Liver (tissue), 9 donors: ENCODE data around the gene TMEM108. TPM values are rescaled to one million over a fixed set of nuclear protein-coding genes. Genes with fewer than 3 reads are reported as not detected.

Experiments used
- DNase-seq: peaks from one replicate; pipeline ENCODE4 v3.0.0-alpha.2; 2017; ENCODE audit warnings: low spot score
- H3K27ac ChIP-seq, 2 donors: one replicate each; pipeline ENCODE4 v1.7.0; 2013; ENCODE audit warnings: inconsistent platforms in 2 of 2, low read length in 2 of 2, control low read depth in 1 of 2, low read depth in 1 of 2, mild to moderate bottlenecking in 1 of 2
- H3K27me3 ChIP-seq, 4 donors: one replicate each; pipeline versions ENCODE4 v1.6.1 to v1.7.0; 2013; ENCODE audit warnings: low read length in 3 of 4, inconsistent platforms in 1 of 4, mild to moderate bottlenecking in 1 of 4, moderate library complexity in 1 of 4; ENCODE audit not compliant: control insufficient read depth in 4 of 4, insufficient read depth in 4 of 4
- H3K36me3 ChIP-seq, 4 donors: one replicate each; pipeline versions ENCODE4 v1.6.1 to v1.7.0; 2013; ENCODE audit warnings: low read length in 3 of 4, mild to moderate bottlenecking in 3 of 4, low read depth in 1 of 4, moderate library complexity in 1 of 4; ENCODE audit not compliant: control insufficient read depth in 4 of 4, insufficient read depth in 3 of 4
- H3K4me1 ChIP-seq, 4 donors: one replicate each; pipeline versions ENCODE4 v1.6.1 to v1.7.0; 2013; ENCODE audit warnings: low read length in 3 of 4, mild to moderate bottlenecking in 3 of 4, moderate library complexity in 1 of 4; ENCODE audit not compliant: control insufficient read depth in 4 of 4, insufficient read depth in 4 of 4
- H3K4me3 ChIP-seq, 3 donors: one replicate each; pipeline versions ENCODE4 v1.6.1 to v1.7.0; 2013; ENCODE audit warnings: low read length in 3 of 3, control low read depth in 1 of 3, low read depth in 1 of 3, mild to moderate bottlenecking in 1 of 3
- H3K9ac ChIP-seq, 2 donors: one replicate each; pipeline ENCODE4 v1.7.0; 2013; ENCODE audit warnings: low read length in 2 of 2, mild to moderate bottlenecking in 2 of 2, moderate library complexity in 2 of 2, control low read depth in 1 of 2, low read depth in 1 of 2
- H3K9me3 ChIP-seq, 4 donors: one replicate each; pipeline versions ENCODE4 v1.6.1 to v1.7.0; 2013; ENCODE audit warnings: low read length in 3 of 4; ENCODE audit not compliant: control insufficient read depth in 4 of 4
- ATF3 ChIP-seq: IDR thresholded peaks from 2 replicates; pipeline ENCODE4 v1.6.1; 2016; ENCODE audit warnings: antibody characterized with exemption
- EGR1 ChIP-seq, 2 donors: IDR thresholded peaks; 2 replicates each; pipeline ENCODE4 v1.6.1; 2016 to 2018; ENCODE audit warnings: antibody characterized with exemption in 2 of 2, low read depth in 2 of 2
- FOXA1 ChIP-seq: IDR thresholded peaks from 2 replicates; pipeline ENCODE4 v1.6.1; 2016; ENCODE audit warnings: antibody characterized with exemption
- FOXA2 ChIP-seq: IDR thresholded peaks from 2 replicates; pipeline ENCODE4 v1.6.1; 2016; ENCODE audit warnings: antibody characterized with exemption
- GABPA ChIP-seq, 2 donors: IDR thresholded peaks in 1 of 2; conservative IDR thresholded peaks in 1 of 2; 2 replicates each; pipeline ENCODE4 v1.6.1; 2016; ENCODE audit warnings: antibody characterized with exemption in 2 of 2, mild to moderate bottlenecking in 1 of 2, moderate library complexity in 1 of 2
- HNF4G ChIP-seq: IDR thresholded peaks from 2 replicates; pipeline ENCODE4 v1.6.1; 2016; ENCODE audit warnings: antibody characterized with exemption
- JUND ChIP-seq, 2 donors: IDR thresholded peaks; 2 replicates each; pipeline ENCODE4 v1.6.1; 2016; ENCODE audit warnings: antibody characterized with exemption in 2 of 2
- NR2F2 ChIP-seq: IDR thresholded peaks from 2 replicates; pipeline ENCODE4 v1.6.1; 2016; ENCODE audit warnings: antibody characterized with exemption
- RAD21 ChIP-seq, 2 donors: IDR thresholded peaks; 2 replicates each; pipeline ENCODE4 v1.6.1; 2016; ENCODE audit warnings: antibody characterized with exemption in 2 of 2, mild to moderate bottlenecking in 2 of 2
- RXRA ChIP-seq, 2 donors: IDR thresholded peaks; 2 replicates each; pipeline ENCODE4 v1.6.1; 2017 to 2018; ENCODE audit warnings: antibody characterized with exemption in 2 of 2, mild to moderate bottlenecking in 1 of 2
- YY1 ChIP-seq: IDR thresholded peaks from 2 replicates; pipeline ENCODE4 v1.6.1; 2016; ENCODE audit warnings: antibody characterized with exemption, mild to moderate bottlenecking
- WGBS: extraction: QIAGEN DNeasy Blood & Tissue Kit; methylation state at CpG from one replicate; pipeline ENCODE4 v1.1.7; 2013; 5-methylcytosine and 5-hydroxymethylcytosine counted together
- polyA plus RNA-seq, 2 donors: library from polyadenylated mRNA; stranded (reverse) in 1 of 2; unstranded in 1 of 2; fragments of 200-250 nt in 1 of 2; fragments of >200 nt in 1 of 2; fragmentation: Nextera tagmentation in 1 of 2; extraction: Ambion mirVana in 1 of 2; gene quantifications; one replicate each; pipeline versions ENCODE4 v1.2.1 to v1.2.3, GENCODE V29; 2013 to 2015
- total RNA-seq, 2 donors: library from RNA; depleted of rRNA; stranded (reverse); fragments of >200 nt; gene quantifications; one replicate each; pipeline ENCODE4 v1.2.3, GENCODE V29; 2014
- TF ChIP-seq, protein P1 (sequence below): fragments of 150-350 bp; IDR thresholded peaks from 2 replicates; pipeline ENCODE4 v1.5.1; 2017; ENCODE audit warnings: improper control_type of control experiment, low read depth, low read length; ENCODE audit not compliant: missing input control
- TF ChIP-seq, protein P2 (sequence below): IDR thresholded peaks from 2 replicates; pipeline ENCODE4 v1.6.1; 2016; ENCODE audit warnings: antibody characterized with exemption, mild to moderate bottlenecking
- TF ChIP-seq, protein P3 (sequence below): IDR thresholded peaks from 2 replicates; pipeline ENCODE4 v1.6.1; 2016; ENCODE audit warnings: antibody characterized with exemption
- donor health status: healthy.
- donor health status: healthy.
- donor health status: healthy.
- donor health status: healthy.
- donor health status: healthy.

The TMEM108 gene
- total and polyA plus RNA-seq, 4 donors, result 0.05 to 0.10 TPM; not detected in 2

DNA sequence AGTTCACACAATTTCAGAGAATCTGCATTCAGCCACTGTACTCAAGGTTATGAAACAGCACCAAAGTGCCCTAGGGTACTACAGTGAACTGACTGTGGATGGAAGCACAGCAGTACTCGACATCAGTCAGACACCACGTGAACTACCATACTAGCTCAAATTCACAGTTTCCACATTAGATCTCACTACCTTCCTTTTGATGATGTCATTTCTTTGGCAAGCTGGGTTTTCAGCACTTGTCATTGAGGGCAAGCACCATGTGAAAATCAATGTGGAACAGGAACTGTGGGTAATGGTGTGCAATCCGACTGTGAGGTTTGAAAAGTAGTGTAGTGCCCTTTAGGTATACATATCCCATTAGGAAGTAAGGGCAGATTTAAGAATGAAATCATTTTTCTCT lies 251.1 kb downstream of the TMEM108 start:
- H3K36me3 ChIP-seq, result no peaks in the 10 kb centered on the region
- TF ChIP-seq GABPA (IDR thresholded peaks at IDR 0.05 in 1 of 2, conservative IDR thresholded peaks at IDR 0.05 in 1 of 2), result no peak
- no peak for TF ChIP-seq JUND (IDR thresholded peaks at IDR 0.05)
- TF ChIP-seq, protein P1, sequence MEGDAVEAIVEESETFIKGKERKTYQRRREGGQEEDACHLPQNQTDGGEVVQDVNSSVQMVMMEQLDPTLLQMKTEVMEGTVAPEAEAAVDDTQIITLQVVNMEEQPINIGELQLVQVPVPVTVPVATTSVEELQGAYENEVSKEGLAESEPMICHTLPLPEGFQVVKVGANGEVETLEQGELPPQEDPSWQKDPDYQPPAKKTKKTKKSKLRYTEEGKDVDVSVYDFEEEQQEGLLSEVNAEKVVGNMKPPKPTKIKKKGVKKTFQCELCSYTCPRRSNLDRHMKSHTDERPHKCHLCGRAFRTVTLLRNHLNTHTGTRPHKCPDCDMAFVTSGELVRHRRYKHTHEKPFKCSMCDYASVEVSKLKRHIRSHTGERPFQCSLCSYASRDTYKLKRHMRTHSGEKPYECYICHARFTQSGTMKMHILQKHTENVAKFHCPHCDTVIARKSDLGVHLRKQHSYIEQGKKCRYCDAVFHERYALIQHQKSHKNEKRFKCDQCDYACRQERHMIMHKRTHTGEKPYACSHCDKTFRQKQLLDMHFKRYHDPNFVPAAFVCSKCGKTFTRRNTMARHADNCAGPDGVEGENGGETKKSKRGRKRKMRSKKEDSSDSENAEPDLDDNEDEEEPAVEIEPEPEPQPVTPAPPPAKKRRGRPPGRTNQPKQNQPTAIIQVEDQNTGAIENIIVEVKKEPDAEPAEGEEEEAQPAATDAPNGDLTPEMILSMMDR, result no peak
- no peak for TF ChIP-seq FOXA1

DNA sequence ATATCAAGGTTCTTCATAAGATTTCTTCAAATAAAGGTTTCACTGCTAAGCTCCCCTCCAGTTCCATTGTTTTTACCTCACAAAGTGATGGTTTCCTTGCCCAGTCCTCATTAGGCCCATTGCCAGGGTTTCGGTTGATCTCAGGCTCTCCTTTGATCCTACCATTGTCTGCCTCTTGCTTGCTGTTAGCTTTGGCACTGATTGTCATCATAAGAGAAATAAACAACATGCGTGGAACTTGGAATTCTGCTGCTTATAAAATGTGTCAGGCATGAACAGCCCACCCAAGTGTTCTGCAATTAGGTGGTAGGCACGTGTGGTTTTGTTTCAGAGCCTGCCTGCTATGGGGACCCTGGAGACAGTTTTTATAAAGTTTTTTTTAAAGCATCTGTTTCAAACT lies 254.1 kb downstream of the TMEM108 start:
- Histone ChIP-seq H3K9me3 (no peaks in the 10 kb centered on the region), H3K27me3 (peaks cover 0 to 4% (median 2%) of the 10 kb centered on the region in 4 donors), H3K27ac (no peak overlapping the region), H3K4me3 (no peak overlapping the region), H3K9ac (no peak overlapping the region), H3K4me1 (no peaks in the 10 kb centered on the region), H3K36me3 (no peaks in the 10 kb centered on the region)
- DNase-seq, result no peak
- no peak for TF ChIP-seq FOXA2
- no peak for TF ChIP-seq NR2F2
- TF ChIP-seq ATF3, result no peak
- TF ChIP-seq JUND (IDR thresholded peaks at IDR 0.05), result no peak
- no peak for TF ChIP-seq FOXA1
- no peak for TF ChIP-seq EGR1 (IDR thresholded peaks at IDR 0.05; ENCODE audit: low read depth in 2 of 2)
- no peak for TF ChIP-seq GABPA (IDR thresholded peaks at IDR 0.05 in 1 of 2, conservative IDR thresholded peaks at IDR 0.05 in 1 of 2)
- TF ChIP-seq, protein P1, result no peak
- TF ChIP-seq RAD21 (IDR thresholded peaks at IDR 0.05), result no peak
- no peak for TF ChIP-seq YY1
- TF ChIP-seq, protein P2, sequence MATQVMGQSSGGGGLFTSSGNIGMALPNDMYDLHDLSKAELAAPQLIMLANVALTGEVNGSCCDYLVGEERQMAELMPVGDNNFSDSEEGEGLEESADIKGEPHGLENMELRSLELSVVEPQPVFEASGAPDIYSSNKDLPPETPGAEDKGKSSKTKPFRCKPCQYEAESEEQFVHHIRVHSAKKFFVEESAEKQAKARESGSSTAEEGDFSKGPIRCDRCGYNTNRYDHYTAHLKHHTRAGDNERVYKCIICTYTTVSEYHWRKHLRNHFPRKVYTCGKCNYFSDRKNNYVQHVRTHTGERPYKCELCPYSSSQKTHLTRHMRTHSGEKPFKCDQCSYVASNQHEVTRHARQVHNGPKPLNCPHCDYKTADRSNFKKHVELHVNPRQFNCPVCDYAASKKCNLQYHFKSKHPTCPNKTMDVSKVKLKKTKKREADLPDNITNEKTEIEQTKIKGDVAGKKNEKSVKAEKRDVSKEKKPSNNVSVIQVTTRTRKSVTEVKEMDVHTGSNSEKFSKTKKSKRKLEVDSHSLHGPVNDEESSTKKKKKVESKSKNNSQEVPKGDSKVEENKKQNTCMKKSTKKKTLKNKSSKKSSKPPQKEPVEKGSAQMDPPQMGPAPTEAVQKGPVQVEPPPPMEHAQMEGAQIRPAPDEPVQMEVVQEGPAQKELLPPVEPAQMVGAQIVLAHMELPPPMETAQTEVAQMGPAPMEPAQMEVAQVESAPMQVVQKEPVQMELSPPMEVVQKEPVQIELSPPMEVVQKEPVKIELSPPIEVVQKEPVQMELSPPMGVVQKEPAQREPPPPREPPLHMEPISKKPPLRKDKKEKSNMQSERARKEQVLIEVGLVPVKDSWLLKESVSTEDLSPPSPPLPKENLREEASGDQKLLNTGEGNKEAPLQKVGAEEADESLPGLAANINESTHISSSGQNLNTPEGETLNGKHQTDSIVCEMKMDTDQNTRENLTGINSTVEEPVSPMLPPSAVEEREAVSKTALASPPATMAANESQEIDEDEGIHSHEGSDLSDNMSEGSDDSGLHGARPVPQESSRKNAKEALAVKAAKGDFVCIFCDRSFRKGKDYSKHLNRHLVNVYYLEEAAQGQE, result no peak
- no peak for TF ChIP-seq RXRA (IDR thresholded peaks at IDR 0.05)
- TF ChIP-seq, protein P3, sequence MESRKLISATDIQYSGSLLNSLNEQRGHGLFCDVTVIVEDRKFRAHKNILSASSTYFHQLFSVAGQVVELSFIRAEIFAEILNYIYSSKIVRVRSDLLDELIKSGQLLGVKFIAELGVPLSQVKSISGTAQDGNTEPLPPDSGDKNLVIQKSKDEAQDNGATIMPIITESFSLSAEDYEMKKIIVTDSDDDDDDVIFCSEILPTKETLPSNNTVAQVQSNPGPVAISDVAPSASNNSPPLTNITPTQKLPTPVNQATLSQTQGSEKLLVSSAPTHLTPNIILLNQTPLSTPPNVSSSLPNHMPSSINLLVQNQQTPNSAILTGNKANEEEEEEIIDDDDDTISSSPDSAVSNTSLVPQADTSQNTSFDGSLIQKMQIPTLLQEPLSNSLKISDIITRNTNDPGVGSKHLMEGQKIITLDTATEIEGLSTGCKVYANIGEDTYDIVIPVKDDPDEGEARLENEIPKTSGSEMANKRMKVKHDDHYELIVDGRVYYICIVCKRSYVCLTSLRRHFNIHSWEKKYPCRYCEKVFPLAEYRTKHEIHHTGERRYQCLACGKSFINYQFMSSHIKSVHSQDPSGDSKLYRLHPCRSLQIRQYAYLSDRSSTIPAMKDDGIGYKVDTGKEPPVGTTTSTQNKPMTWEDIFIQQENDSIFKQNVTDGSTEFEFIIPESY, result no peak
- no peak for TF ChIP-seq HNF4G
- WGBS, result 58% methylated on average over 3 of the region's 3 CpGs

More for the DNA sequence above, 251.1 kb downstream of the TMEM108 start:
- Histone ChIP-seq H3K9me3 (no peaks in the 10 kb centered on the region), H3K4me1 (no peaks in the 10 kb centered on the region), H3K27me3 (peaks cover 0 to 4% (median 2%) of the 10 kb centered on the region in 4 donors), H3K4me3 (no peak overlapping the region), H3K27ac (no peak overlapping the region), H3K9ac (no peak overlapping the region)
- 89% methylated on average over 3 of the region's 3 CpGs for WGBS
- DNase-seq, result no peak
